Muscle of back (tissue), 11 donors: ENCODE measurements around the gene PATJ. TPM values are rescaled to one million over a fixed set of nuclear protein-coding genes. Genes with fewer than 3 reads are reported as not detected.
"Not testable (repeated sequence)": the region's sequence is repeated elsewhere in the genome, so short reads cannot be mapped to it uniquely, and the experiment has no call there.

Experiments used
- DNase-seq, 3 donors: peaks; one replicate each; pipeline versions ENCODE4 v3.0.0 to v3.0.0-alpha.2; 2013
- polyA plus RNA-seq, 10 donors: library from polyadenylated mRNA; unstranded; fragments of 120-200 nt; gene quantifications; one replicate each; pipeline ENCODE4 v1.2.1, GENCODE V29; 2013; ENCODE audit not compliant: insufficient read length in 10 of 10

The PATJ gene
- polyA plus RNA-seq, 10 donors: 1.9 to 4.7 (median 3.7) TPM

DNA sequence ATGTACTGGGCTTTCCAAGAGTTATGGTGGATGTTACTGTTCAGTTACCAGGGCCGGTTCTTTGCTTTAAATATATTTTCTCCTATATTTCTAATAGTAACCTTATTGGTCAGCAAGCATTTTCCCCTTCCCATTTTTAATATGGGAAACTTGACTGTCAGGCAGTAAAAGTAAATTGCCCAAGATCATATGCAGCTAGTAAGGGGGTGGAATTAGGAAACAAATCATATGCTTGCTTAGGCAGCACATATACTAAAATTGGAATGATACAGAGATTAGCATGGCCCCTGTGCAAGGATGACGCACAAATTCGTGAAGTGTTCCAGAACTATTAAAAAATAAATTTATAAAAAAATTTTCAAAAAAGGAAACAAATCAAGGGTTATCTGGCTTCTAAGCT lies 73.9 kb downstream of the PATJ start:
- no peak for DNase-seq

DNA sequence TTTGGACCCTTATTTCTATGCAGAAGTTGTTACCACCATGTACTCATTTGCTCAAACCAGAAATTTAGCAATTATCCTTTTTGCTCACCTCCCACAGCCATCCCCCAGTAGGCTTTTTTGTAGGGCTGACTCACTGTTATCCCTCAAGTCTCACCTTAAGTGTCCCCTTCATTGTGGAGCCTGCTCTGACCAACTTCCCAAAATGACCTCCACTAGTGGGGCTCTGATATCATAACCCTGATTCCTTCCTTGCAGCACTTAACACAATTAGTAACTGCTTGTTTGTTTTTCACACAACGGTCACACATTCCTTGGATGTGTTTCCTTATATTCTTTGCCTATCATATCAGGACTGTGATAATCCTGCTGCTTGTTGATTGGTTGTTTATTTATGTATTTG lies 76.7 kb downstream of the PATJ start:
- DNase-seq: no peak

DNA sequence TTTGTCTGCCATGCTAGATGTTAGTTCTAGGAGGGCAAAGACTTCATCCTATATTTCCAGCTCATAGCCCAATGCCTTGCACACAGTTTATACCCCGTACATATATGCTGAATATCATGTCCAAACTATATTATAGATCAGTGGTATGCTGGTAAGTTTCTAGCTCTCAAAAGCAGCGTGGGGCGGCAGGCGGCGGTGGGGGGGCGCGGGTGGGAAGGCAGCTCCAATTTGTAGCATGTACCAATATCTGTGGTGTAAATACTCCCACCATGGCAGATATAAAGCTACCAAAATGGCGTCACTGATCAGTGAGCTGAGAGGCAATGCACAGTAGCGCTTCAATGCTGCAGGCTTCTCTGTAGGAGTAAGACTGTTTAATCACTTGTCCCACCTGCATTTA lies 77.1 kb downstream of the PATJ start:
- no peak for DNase-seq

DNA sequence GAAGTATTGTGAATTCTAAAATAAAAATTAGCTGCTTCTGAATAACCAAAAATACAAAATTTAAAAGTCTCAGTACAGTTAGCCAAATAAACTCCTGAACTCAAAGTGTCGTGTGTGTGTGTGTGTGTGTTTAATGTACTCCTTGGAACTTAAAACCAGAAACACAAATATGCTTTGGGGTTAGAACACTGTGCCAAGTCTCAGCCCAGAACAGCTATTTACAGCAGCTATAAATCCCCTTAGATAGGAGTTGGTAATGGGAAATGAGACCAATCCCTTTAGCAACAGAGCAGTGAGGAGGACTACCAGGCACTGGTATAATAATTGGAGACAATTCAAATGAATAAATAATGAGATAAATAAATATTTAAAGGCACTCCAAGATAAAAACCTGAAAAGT lies 83.1 kb downstream of the PATJ start:
- no peak for DNase-seq

DNA sequence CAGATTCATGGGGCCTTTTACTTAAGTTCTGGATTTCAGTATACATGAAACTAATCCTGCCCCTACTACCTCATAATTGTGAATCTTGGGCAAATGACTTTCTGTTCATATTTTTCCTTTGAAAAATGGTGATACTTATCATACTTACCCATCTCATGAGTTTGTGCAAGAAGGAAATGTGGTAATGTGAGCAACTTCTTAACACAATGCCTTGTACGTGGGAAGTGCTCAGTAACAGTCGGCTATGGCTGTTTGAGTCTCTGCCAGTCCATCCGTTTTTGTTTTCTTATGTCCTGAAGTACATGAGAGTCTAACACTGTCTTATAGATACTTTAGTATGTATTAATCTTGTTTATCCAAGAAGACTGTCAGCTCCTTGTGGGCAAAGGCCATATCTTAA lies 86.5 kb downstream of the PATJ start:
- DNase-seq: no peak

DNA sequence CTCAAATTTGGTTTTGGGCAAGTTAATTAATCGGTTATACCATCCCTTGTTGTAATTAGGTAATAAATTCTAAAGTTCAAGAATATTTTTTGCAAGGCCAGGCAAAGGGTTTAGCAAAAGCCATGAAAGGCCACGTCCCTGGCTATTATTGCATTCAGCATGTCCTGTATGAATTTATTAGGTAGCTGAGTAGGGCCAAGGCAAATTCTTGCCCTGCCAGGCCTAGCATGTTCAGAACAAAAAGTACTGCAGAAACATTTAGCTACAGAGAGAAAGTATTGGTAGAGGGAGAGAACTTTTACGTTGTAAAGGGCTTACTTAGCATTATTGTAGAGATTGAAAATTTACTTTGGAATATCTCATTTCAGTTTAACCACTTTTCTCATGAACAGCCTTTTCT lies 94.4 kb downstream of the PATJ start:
- DNase-seq: no peak

DNA sequence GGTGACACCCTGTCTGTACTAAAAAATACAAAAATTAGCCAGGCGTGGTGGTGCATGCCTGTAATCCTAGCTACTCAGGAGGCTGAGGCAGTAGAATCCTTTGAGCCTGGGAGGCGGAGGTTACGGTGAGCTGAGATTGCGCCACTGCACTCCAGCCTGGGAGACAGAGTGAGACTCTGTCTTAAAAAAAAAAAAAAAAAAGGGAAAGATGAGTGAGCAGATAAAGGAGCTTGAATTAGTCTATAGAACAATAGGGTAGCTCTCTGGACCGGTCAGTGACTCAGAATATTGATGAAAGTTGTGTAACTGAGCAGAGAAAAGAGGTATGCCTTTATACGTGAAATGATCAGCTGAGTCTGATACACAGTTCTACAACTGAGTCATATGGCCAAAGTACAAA lies 95.3 kb downstream of the PATJ start:
- not testable (repeated sequence) for DNase-seq

DNA sequence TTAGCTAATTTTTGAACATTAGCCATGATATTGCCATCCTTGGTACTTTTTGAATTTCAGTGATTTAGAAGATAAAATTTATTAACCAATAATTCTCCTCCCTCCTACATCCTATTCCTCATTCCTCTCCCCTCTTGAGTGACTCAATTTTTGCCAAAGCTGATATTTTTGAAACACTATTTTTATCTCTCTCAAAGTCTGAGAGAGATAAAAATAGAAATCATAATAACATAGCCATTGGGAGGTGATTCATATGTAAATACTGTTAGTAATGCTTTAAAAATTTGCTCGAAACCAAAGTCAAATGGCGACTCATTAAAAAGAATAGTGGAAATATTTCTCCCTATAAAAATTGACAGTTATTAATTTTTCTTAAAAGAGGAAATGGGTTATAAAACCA lies 97.4 kb downstream of the PATJ start:
- peak in 1 of 3 donors; percentile 42 for DNase-seq

DNA sequence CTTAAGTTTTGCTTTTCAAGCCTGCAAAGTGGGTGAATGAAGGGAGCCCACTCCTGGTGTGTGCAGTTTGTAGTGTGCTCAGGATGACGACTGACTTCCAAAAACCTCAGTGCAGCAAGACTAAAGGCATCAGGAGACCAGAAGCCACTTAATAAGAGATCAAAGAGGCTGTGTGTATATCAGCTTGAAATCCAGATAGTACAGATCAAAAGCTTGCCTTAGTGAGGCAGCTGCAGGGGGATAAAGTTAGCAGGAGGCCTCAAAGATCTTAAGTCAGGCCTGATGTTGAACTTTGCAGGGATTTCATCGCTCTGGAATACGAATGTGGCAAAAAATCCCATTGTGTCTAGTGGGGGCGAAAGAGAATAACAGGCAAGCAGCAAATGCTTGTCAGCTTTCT lies 99.8 kb downstream of the PATJ start:
- DNase-seq: no peak

DNA sequence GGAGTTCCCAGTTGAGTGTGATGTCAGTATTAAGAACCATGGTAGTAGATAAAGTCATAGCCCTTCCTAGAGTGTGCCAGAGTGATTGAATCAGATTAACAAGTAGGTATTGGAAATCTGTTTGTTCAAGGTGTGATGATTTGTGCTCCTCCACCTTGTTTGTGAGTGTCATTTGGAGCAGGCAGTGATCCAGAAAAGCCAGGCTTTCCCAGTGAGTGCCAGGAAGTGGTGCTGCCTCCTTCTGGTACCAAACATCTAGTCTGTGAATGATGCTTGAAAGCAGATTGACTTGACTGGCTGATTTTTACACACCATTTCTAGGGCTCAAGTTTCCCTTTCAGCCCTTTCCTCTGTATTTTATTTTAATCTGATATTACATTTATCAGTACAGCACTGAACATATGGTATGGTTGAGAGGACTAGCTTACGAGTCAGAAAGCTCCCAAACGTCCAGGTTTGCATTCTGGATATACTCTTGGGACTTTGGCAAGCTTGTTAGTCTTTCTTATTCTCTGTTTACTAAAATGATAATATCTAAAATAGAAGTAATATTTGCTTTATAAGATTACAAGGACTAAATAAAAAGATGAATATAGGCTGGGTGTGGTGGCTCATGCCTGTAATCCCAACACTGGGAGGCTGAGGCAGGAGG lies 100.7 kb downstream of the PATJ start:
- DNase-seq: no peak

DNA sequence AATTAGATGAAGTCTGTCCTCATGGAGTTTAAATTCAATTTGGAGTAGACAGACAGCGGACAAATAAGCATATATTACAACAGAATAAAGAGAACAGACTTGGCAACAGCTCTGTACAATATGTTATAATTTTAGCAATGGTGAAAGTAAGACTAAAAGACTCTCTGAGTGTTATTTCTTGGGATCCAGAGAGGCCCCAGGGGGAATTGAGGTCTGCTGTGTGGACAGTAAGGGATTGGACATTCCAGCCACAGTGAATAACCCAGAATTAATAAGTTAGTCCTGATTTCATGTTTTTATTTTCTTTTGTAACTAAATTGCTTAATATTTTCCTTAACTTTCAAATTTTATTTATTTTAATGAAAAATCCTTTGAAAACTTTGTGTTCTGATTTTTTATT lies 101.7 kb downstream of the PATJ start:
- DNase-seq: no peak

DNA sequence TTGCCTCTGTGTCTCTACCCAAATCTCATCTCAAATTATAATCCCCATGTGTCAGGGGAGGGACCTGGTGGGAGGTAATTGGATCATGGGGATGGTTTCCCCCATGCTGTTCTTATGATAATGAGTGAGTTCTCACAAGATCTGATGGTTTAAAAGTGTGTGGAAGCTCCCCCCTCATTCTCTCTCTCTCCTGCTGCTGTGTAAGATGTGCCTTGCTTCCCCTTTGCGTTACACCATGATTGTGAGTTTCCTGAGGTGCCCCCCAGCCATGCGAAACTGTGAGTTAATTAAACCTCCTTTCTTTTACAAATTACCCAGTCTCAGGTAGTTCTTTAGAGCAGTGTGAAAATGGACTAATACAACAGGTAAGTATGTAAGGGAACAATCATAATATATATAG lies 102.4 kb downstream of the PATJ start:
- not testable (repeated sequence) for DNase-seq

DNA sequence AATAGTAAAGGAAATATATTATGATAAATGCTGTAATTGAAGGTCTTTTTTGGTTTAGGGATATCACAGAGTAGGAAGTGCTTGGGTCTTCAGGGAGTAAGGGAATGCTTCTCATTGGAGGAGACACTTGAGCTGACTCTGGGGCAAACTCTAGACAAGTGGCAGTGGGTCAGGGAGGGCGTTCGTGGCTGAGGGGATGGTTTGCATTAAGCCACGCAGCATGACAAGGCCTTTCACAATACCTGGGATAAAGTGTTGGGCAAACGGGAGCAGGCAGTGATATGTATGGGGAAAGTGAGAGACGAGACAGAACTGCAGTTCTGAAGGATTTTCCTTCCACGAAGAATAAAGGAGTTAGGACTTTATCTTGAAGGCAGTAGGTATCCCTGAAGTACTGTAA lies 109.0 kb downstream of the PATJ start:
- no peak for DNase-seq

DNA sequence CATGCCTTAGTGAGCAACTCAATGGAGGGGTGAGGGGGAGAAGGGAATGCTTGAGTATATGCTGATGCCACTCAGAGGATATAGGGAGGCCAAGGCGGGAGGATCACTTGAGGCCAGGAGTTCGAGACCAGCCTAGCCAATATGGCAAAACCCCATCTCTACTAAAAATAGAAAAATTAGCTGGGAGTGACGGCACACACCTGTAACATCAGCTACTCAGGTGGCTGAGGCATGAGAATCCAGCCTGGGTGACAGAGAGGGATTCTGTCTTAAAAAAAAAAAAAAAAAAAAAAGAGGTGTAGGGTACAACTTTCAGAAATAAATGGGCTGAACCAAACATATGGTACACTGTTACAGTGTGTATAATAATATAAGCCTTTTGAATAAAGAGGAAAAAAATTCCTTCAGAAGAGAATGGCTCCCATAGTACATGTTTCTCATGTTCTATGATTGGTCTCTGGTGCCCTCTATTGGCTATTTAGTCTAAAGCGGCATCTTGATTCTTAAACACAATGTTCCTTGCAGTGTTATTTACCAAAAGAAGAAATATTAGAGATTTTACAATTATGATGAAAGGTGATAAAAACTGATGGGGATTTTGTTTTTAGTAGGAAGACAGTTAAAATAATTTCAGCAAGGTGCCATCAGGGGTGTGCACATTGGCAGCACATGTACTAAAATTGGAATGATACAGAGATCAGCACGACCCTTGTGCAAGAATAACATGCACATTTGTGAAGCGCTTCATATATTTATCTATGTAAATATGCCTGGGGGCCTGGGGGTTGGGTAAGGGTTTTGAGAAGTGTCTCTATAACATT lies 109.8 kb downstream of the PATJ start:
- peak; percentile 76 to 88 (median 79) for DNase-seq

DNA sequence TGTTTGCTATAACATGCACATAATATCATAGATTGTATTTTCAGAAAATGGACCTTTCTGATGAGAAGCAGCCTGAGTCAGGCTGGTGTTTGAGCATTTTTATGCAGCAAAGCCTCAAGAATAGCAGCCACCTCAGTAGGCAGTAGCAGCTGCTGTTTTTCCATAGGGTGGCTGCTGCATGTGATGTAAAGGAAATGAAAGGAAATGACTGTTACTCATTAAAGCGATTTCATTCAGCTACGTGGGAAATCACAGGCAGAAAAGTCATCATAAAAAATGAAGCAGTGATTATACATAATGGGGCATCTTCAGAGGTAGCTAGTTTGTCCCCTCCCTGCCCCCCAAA lies 110.4 kb downstream of the PATJ start:
- no peak for DNase-seq

DNA sequence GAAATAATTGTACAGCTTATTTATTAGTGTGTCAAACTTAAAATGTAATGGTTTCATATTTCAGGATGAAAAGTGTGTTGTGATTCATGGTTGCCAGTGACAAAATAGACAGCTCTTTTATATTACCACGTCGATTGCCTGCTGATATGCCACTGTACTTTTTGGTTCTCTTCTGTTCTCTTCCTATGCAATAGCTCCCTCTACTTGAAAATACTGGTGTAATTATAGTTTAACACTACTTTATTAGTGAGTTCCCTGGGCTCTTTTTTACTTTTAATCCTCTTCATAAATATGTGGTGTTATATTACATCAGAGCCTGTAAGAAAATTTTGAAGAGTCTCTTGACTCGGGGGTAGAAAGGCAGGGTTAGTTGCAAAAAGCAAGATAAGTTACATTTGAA lies 111.3 kb downstream of the PATJ start:
- DNase-seq: peak; percentile 25 to 67 (median 30)

DNA sequence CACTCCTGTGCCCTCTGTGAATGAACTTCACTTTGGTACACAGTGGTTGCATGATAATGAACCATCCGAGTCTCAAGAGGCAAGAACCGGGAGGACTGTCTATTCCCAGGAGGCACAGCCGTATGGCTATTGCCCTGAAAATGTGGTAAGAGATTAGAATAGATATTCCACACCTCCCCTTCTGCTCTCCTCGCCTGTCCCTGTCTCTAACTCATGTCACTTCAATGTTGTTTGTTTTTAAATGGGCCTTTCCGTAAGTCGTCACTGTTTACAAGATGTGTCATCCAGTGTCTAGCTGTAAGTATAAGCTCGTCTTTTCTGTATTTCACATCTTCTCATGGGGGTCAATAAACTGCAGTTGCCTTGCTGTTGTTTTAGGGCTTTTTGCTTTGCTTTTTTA lies 122.2 kb downstream of the PATJ start:
- no peak for DNase-seq

DNA sequence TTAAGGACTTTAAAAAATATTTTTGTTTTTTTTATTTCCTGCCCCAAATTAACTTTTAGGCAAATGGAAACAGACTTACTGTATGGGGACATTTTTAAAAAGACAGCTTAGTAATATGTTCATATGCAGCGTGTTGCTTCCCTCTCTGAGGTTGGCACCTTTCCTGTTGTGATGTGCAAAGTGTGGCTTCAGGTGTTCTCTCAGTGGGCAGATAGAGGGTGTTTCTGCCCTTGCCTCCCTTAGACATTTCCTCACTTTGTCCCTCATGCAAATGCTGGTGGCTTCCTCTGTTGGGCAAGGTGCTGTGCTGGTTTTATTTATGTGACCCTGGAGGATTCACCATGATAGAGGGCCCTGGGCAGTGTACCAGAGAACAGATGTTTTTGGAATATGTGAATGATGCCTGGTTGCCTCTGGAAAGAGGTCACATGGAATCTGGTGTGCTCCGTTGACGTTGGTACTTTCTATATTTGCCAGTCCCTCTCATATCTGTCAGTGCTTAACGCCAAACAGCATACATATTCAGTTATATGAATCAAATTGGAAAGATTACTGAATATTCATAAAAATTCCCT lies 123.5 kb downstream of the PATJ start:
- no peak for DNase-seq

DNA sequence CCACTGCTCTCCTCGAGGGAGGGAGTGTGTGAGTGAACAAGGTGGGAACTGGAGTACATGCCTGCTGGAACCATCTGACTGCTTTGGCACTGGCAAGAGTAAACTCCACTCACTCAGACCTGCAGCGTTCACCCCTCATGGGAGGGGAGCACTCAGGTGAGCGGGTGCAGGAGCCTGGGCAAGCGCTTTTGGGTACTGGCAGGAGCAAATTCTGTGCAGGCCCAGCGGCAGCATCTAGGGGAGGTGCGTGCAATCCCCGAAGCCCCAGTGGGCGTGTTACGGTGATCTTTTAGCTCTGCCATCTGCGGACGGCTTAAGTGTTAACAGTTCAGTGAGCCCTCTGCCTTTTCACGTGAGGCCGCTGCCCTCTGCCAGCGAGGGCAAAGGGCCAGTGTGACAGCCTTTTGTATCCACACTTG lies 127.4 kb downstream of the PATJ start:
- DNase-seq: no peak

DNA sequence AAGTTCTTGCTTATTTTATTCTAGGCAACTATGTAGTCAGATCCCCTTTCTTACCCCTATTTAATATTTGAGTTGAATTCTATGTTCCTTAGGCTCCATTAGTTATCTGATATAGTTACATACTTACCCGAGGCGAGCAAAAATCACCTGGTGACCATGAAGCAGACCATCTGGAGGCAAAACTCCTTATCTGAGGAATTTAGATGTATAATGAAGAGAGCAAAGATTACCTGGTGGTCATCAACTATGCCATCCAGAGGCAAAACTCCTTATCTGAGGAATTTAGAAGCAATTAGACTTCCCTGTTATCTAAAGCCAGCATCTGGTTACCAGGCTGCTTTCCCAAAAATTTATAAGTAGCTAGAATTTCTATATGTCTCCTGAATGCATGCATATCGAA lies 129.9 kb downstream of the PATJ start:
- DNase-seq: no peak

DNA sequence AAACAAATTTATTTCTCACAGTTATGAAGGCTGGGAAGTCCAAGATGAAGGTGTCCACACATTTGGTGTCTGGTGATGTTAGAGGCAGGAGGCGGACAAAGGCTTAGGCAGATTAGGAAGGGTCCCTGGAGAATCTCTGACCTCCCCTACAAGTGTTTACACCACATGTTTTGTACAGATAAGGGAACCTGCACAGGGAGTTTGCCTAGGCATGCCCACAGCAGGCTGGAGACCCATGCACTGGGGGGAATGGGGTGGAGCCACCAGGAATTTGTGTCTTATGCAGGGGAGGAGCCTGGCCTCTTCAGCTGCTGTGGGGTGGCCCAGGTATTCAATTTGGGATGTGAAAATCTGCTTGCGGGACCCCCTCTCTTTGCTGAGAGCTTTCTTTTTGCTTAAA lies 131.3 kb downstream of the PATJ start:
- DNase-seq: no peak

DNA sequence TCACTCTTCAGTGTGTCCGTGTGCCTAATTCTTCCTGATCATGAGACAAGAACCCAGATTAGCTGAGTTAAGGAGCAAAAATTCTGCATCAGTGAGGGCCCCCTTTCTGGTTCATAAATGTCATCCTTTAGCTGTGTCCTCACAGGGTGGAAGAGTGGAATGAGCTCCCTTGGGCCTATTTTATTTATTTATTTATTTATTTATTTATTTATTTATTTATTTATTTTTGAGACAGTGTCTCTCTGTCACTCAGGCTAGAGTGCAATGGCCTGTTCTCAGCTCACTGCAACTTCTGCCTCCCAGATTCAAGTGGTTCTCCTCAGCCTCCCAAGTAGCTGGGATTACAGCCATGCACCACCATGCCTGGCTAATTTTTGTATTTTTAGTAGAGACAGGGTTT lies 131.7 kb downstream of the PATJ start:
- no peak for DNase-seq

DNA sequence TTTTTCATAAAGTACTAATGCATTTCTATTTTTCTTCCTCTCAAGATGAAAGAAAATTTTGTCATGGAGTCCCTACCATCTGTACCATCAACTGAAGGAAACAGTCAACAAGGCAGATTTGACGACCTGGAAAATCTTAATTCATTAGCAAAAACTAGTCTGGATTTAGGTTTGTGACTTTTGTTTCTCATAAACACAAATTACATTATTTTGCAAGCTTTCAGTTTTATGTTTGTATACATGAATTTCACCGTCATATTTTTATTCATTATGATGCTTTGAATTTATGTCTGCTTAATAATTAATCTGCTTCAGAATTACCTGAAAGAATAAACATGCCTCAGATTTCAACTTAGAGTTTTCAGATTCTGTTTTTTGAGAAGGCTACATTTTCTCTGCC lies 132.9 kb downstream of the PATJ start:
- DNase-seq: no peak
